Liver (tissue), 9 donors: ENCODE data around the gene PEAR1. TPM values are rescaled to one million over a fixed set of nuclear protein-coding genes. Genes with fewer than 3 reads are reported as not detected.

Experiments
- DNase-seq: peaks from one replicate; pipeline ENCODE4 v3.0.0-alpha.2; 2017; ENCODE audit warnings: low spot score
- H3K27ac ChIP-seq, 2 donors: one replicate each; pipeline ENCODE4 v1.7.0; 2013; ENCODE audit warnings: inconsistent platforms in 2 of 2, low read length in 2 of 2, control low read depth in 1 of 2, low read depth in 1 of 2, mild to moderate bottlenecking in 1 of 2
- H3K27me3 ChIP-seq, 4 donors: one replicate each; pipeline versions ENCODE4 v1.6.1 to v1.7.0; 2013; ENCODE audit warnings: low read length in 3 of 4, inconsistent platforms in 1 of 4, mild to moderate bottlenecking in 1 of 4, moderate library complexity in 1 of 4; ENCODE audit not compliant: control insufficient read depth in 4 of 4, insufficient read depth in 4 of 4
- H3K36me3 ChIP-seq, 4 donors: one replicate each; pipeline versions ENCODE4 v1.6.1 to v1.7.0; 2013; ENCODE audit warnings: low read length in 3 of 4, mild to moderate bottlenecking in 3 of 4, low read depth in 1 of 4, moderate library complexity in 1 of 4; ENCODE audit not compliant: control insufficient read depth in 4 of 4, insufficient read depth in 3 of 4
- H3K4me1 ChIP-seq, 4 donors: one replicate each; pipeline versions ENCODE4 v1.6.1 to v1.7.0; 2013; ENCODE audit warnings: low read length in 3 of 4, mild to moderate bottlenecking in 3 of 4, moderate library complexity in 1 of 4; ENCODE audit not compliant: control insufficient read depth in 4 of 4, insufficient read depth in 4 of 4
- H3K4me3 ChIP-seq, 3 donors: one replicate each; pipeline versions ENCODE4 v1.6.1 to v1.7.0; 2013; ENCODE audit warnings: low read length in 3 of 3, control low read depth in 1 of 3, low read depth in 1 of 3, mild to moderate bottlenecking in 1 of 3
- H3K9ac ChIP-seq, 2 donors: one replicate each; pipeline ENCODE4 v1.7.0; 2013; ENCODE audit warnings: low read length in 2 of 2, mild to moderate bottlenecking in 2 of 2, moderate library complexity in 2 of 2, control low read depth in 1 of 2, low read depth in 1 of 2
- H3K9me3 ChIP-seq, 4 donors: one replicate each; pipeline versions ENCODE4 v1.6.1 to v1.7.0; 2013; ENCODE audit warnings: low read length in 3 of 4; ENCODE audit not compliant: control insufficient read depth in 4 of 4
- ATF3 ChIP-seq: IDR thresholded peaks from 2 replicates; pipeline ENCODE4 v1.6.1; 2016; ENCODE audit warnings: antibody characterized with exemption
- EGR1 ChIP-seq, 2 donors: IDR thresholded peaks; 2 replicates each; pipeline ENCODE4 v1.6.1; 2016 to 2018; ENCODE audit warnings: antibody characterized with exemption in 2 of 2, low read depth in 2 of 2
- FOXA1 ChIP-seq: IDR thresholded peaks from 2 replicates; pipeline ENCODE4 v1.6.1; 2016; ENCODE audit warnings: antibody characterized with exemption
- FOXA2 ChIP-seq: IDR thresholded peaks from 2 replicates; pipeline ENCODE4 v1.6.1; 2016; ENCODE audit warnings: antibody characterized with exemption
- GABPA ChIP-seq, 2 donors: IDR thresholded peaks in 1 of 2; conservative IDR thresholded peaks in 1 of 2; 2 replicates each; pipeline ENCODE4 v1.6.1; 2016; ENCODE audit warnings: antibody characterized with exemption in 2 of 2, mild to moderate bottlenecking in 1 of 2, moderate library complexity in 1 of 2
- HNF4A ChIP-seq, 2 donors: conservative IDR thresholded peaks; 2 replicates each; pipeline ENCODE4 v1.6.1; 2016; ENCODE audit warnings: antibody characterized with exemption in 2 of 2, mild to moderate bottlenecking in 2 of 2
- HNF4G ChIP-seq: IDR thresholded peaks from 2 replicates; pipeline ENCODE4 v1.6.1; 2016; ENCODE audit warnings: antibody characterized with exemption
- MAX ChIP-seq: IDR thresholded peaks from 2 replicates; pipeline ENCODE4 v1.6.1; 2016; ENCODE audit warnings: antibody characterized with exemption
- NR2F2 ChIP-seq: IDR thresholded peaks from 2 replicates; pipeline ENCODE4 v1.6.1; 2016; ENCODE audit warnings: antibody characterized with exemption
- RAD21 ChIP-seq, 2 donors: IDR thresholded peaks; 2 replicates each; pipeline ENCODE4 v1.6.1; 2016; ENCODE audit warnings: antibody characterized with exemption in 2 of 2, mild to moderate bottlenecking in 2 of 2
- RXRA ChIP-seq, 2 donors: IDR thresholded peaks; 2 replicates each; pipeline ENCODE4 v1.6.1; 2017 to 2018; ENCODE audit warnings: antibody characterized with exemption in 2 of 2, mild to moderate bottlenecking in 1 of 2
- SP1 ChIP-seq: IDR thresholded peaks from 2 replicates; pipeline ENCODE4 v1.6.1; 2018; ENCODE audit warnings: antibody characterized with exemption, mild to moderate bottlenecking
- TAF1 ChIP-seq: conservative IDR thresholded peaks from 2 replicates; pipeline ENCODE4 v1.6.1; 2016; ENCODE audit warnings: antibody characterized with exemption, mild to moderate bottlenecking
- YY1 ChIP-seq: IDR thresholded peaks from 2 replicates; pipeline ENCODE4 v1.6.1; 2016; ENCODE audit warnings: antibody characterized with exemption, mild to moderate bottlenecking
- ZBTB33 ChIP-seq: IDR thresholded peaks from 2 replicates; pipeline ENCODE4 v1.6.1; 2016; ENCODE audit warnings: antibody characterized with exemption
- WGBS: extraction: QIAGEN DNeasy Blood & Tissue Kit; methylation state at CpG from one replicate; pipeline ENCODE4 v1.1.7; 2013; 5-methylcytosine and 5-hydroxymethylcytosine counted together
- polyA plus RNA-seq, 2 donors: library from polyadenylated mRNA; stranded (reverse) in 1 of 2; unstranded in 1 of 2; fragments of 200-250 nt in 1 of 2; fragments of >200 nt in 1 of 2; fragmentation: Nextera tagmentation in 1 of 2; extraction: Ambion mirVana in 1 of 2; gene quantifications; one replicate each; pipeline versions ENCODE4 v1.2.1 to v1.2.3, GENCODE V29; 2013 to 2015
- total RNA-seq, 2 donors: library from RNA; depleted of rRNA; stranded (reverse); fragments of >200 nt; gene quantifications; one replicate each; pipeline ENCODE4 v1.2.3, GENCODE V29; 2014
- TF ChIP-seq, protein P1 (sequence below): IDR thresholded peaks from 2 replicates; pipeline ENCODE4 v1.6.1; 2016; ENCODE audit warnings: antibody characterized with exemption, mild to moderate bottlenecking
- TF ChIP-seq, protein P2 (sequence below): fragments of 150-350 bp; IDR thresholded peaks from 2 replicates; pipeline ENCODE4 v1.5.1; 2017; ENCODE audit warnings: improper control_type of control experiment, low read depth, low read length; ENCODE audit not compliant: missing input control
- donor health status: healthy.
- donor health status: healthy.
- donor health status: healthy.
- donor health status: healthy.
- donor health status: healthy.

The PEAR1 gene
- total and polyA plus RNA-seq, 4 donors, result 2.1 to 4.4 (median 3.1) TPM

DNA sequence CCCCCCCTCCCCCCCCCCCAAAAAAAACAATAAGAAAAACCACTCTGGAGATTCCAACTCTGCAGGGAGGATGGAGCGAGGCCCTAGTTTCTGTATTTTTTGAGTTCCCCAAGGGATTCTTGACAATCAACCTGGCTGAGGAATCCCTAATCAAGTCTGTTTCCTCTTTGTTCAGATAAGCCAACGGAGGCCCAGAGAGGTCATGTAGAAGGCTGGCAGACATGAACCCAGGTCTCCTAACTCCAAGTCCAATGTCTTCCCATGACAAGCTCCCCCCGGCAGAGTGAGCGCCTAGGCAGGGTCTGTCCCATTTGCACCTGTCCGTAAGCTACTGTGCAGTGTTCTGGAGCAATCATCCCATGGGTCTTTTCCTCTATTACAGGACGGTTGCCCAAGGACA, 66.4 kb downstream of the PEAR1 start:
- no peak for DNase-seq
- WGBS, result 92% methylated on average over 6 of the region's 6 CpGs
- TF ChIP-seq RXRA (IDR thresholded peaks at IDR 0.05) (no peak), FOXA2 (no peak), GABPA (IDR thresholded peaks at IDR 0.05 in 1 of 2, conservative IDR thresholded peaks at IDR 0.05 in 1 of 2) (no peak), EGR1 (IDR thresholded peaks at IDR 0.05; ENCODE audit: low read depth in 2 of 2) (no peak), ATF3 (no peak), MAX (no peak), FOXA1 (no peak)
- H3K4me3 ChIP-seq, result no peak overlapping the region
- H3K27ac ChIP-seq, result no peak overlapping the region
- H3K9ac ChIP-seq, result no peak overlapping the region
- no peaks in the 10 kb centered on the region for H3K27me3 ChIP-seq
- no peaks in the 10 kb centered on the region for H3K4me1 ChIP-seq
- peaks cover 12 to 78% (median 55%) of the 10 kb centered on the region in 4 donors for H3K36me3 ChIP-seq
- no peaks in the 10 kb centered on the region for H3K9me3 ChIP-seq

DNA sequence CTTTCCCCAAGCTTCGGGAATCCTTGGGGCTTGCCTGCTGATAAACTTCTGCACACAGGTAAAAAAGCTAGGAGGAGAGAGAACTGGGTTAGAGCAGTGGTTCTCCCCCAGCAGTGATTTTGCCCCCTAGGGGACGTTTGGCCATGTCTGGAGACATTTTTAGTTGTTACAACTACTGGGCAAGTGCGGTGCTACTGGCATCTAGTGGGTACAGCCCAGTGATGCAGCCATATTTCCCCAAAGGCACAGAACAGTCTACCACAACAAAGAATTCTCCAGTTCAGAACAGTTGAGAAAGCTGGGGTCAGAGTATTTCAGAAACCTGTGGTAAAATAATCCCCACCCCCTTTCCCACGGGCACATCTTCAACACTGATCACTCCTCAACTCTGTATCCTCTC, 68.2 kb downstream of the PEAR1 start:
- DNase-seq, result no peak
- no peaks in the 10 kb centered on the region for H3K4me1 ChIP-seq
- TF ChIP-seq, protein P1, sequence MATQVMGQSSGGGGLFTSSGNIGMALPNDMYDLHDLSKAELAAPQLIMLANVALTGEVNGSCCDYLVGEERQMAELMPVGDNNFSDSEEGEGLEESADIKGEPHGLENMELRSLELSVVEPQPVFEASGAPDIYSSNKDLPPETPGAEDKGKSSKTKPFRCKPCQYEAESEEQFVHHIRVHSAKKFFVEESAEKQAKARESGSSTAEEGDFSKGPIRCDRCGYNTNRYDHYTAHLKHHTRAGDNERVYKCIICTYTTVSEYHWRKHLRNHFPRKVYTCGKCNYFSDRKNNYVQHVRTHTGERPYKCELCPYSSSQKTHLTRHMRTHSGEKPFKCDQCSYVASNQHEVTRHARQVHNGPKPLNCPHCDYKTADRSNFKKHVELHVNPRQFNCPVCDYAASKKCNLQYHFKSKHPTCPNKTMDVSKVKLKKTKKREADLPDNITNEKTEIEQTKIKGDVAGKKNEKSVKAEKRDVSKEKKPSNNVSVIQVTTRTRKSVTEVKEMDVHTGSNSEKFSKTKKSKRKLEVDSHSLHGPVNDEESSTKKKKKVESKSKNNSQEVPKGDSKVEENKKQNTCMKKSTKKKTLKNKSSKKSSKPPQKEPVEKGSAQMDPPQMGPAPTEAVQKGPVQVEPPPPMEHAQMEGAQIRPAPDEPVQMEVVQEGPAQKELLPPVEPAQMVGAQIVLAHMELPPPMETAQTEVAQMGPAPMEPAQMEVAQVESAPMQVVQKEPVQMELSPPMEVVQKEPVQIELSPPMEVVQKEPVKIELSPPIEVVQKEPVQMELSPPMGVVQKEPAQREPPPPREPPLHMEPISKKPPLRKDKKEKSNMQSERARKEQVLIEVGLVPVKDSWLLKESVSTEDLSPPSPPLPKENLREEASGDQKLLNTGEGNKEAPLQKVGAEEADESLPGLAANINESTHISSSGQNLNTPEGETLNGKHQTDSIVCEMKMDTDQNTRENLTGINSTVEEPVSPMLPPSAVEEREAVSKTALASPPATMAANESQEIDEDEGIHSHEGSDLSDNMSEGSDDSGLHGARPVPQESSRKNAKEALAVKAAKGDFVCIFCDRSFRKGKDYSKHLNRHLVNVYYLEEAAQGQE, result no peak
- TF ChIP-seq, protein P2, sequence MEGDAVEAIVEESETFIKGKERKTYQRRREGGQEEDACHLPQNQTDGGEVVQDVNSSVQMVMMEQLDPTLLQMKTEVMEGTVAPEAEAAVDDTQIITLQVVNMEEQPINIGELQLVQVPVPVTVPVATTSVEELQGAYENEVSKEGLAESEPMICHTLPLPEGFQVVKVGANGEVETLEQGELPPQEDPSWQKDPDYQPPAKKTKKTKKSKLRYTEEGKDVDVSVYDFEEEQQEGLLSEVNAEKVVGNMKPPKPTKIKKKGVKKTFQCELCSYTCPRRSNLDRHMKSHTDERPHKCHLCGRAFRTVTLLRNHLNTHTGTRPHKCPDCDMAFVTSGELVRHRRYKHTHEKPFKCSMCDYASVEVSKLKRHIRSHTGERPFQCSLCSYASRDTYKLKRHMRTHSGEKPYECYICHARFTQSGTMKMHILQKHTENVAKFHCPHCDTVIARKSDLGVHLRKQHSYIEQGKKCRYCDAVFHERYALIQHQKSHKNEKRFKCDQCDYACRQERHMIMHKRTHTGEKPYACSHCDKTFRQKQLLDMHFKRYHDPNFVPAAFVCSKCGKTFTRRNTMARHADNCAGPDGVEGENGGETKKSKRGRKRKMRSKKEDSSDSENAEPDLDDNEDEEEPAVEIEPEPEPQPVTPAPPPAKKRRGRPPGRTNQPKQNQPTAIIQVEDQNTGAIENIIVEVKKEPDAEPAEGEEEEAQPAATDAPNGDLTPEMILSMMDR, result no peak
- no peak for TF ChIP-seq SP1
- no peak for TF ChIP-seq ATF3
- TF ChIP-seq NR2F2, result no peak
- TF ChIP-seq TAF1, result no peak
- TF ChIP-seq GABPA (IDR thresholded peaks at IDR 0.05 in 1 of 2, conservative IDR thresholded peaks at IDR 0.05 in 1 of 2), result no peak
- TF ChIP-seq EGR1 (IDR thresholded peaks at IDR 0.05; ENCODE audit: low read depth in 2 of 2), result no peak
- TF ChIP-seq ZBTB33, result no peak
- no peak for TF ChIP-seq YY1
- TF ChIP-seq FOXA1, result no peak
- no peak for TF ChIP-seq HNF4A (conservative IDR thresholded peaks at IDR 0.05)
- TF ChIP-seq HNF4G, result no peak
- TF ChIP-seq MAX, result no peak
- no peak for TF ChIP-seq RAD21 (IDR thresholded peaks at IDR 0.05)
- no peaks in the 10 kb centered on the region for H3K9me3 ChIP-seq
- H3K36me3 ChIP-seq, result peaks cover 6 to 63% (median 44%) of the 10 kb centered on the region in 4 donors
- no peak overlapping the region for H3K27ac ChIP-seq
- 83% methylated on average over 4 of the region's 4 CpGs for WGBS
- H3K9ac ChIP-seq, result no peak overlapping the region
- H3K4me3 ChIP-seq, result no peak overlapping the region
- no peaks in the 10 kb centered on the region for H3K27me3 ChIP-seq
